Stimulated activated CD8-positive, alpha-beta memory T cell treated with anti-CD3 and anti-CD28 coated beads, Interleukin-15, amount 100 ng/mL, for 4 hours (primary cell): ENCODE measurements around the gene BCR.
A peak's percentile ranks its signal among the peaks of the same experiment; 100 is the strongest.

Experiments
- DNase-seq, 2 donors: peaks; one replicate each; pipeline ENCODE4 v3.0.0-alpha.2; 2020; ENCODE audit warnings: low read depth in 2 of 2

BCR gene

DNA sequence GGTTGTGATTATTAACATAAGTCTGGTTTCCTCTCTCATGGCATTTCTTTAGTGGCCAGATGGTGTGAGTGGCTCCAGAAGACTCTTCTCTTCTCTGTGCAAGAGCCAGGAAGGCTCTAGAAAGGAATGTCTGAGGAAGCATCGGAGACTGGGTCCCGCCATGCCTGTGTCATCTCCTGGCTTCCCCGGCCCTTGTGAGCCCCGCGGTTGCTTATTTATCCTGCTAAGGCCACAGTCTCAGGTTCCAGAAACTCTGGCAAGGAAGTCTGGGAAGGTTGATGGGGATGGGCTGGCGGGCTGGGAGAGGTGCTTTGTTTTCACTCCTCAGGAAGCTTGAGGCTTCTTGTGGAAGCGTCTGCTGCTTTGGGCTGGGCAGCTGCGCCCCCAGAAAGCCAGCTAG lies 18.9 kb downstream of the BCR start:
- DNase-seq, result no peak

GRCh38 chr22:23200898-23201297 lies 20.6 kb downstream of the BCR start:
- DNase-seq, result no peak

DNA sequence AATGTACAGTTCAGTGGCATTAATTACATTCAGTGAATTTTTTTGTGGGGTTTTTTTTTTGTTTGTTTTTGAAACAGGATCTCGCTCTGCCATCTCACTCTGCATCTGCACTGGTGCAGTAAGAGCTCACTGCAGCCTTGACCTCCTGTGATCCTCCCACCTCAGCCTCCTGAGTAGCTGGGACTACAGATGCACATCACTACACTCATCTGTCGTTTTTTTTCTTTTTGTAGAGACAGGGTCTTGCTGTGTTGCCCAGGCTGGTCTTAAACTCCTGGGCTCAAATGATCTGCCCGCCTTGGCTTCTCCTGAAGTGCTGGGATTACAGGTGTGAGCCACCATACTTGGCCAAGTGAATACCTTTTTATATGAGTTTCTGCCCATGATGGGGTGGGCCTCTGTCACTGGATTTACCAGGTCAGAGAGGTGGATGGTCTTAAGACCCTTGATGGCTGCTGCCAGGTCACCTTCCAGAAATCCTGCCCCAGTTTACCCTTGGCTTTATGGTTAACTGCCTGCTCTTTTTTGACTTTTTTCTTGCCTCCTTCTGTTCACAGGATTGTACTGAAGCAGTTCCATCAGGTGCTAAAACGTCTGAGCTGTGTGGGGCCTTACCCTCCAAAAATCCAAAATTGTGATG lies 22.6 kb downstream of the BCR start:
- no peak for DNase-seq

- DNase-seq, result no peak
Measured at GRCh38 chr22:23203452-23204124, 23.3 kb downstream of the BCR start.

GRCh38 chr22:23204125-23204488 lies 23.8 kb downstream of the BCR start:
- no peak for DNase-seq

DNA sequence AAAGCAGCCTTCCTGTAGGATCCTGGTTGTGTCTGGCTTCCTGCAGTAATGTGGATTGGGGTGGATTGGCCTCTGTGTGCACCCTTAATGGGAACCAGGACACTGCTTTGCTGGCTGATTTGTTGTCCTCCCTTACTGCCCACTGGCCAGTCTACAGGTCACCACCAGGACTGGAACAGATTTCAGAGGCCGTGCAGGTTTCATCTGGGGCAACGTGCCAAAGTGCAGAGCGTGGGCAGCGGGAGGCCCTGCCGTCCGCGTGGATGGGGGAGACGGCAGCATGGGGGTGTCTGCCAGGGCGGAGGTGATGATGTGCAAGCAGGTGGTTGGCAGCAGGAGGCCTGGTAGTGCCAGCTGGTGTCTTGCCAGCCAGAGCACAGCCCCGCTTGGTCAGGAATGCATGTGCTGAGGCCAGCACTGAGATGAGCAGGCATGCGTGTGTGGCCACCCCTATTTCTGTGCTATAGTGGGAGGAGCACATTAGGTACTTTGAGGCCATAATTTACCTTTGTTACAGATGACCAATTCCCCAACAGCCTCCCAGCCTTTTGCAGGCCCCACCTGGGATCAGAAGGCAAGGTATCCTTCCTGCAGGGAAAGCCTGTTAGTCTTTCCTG lies 24.3 kb downstream of the BCR start:
- no peak for DNase-seq

- DNase-seq, result no peak
Measured at GRCh38 chr22:23205339-23206049, 25.2 kb downstream of the BCR start.

GRCh38 chr22:23206915-23207314 lies 26.6 kb downstream of the BCR start:
- no peak for DNase-seq

DNA sequence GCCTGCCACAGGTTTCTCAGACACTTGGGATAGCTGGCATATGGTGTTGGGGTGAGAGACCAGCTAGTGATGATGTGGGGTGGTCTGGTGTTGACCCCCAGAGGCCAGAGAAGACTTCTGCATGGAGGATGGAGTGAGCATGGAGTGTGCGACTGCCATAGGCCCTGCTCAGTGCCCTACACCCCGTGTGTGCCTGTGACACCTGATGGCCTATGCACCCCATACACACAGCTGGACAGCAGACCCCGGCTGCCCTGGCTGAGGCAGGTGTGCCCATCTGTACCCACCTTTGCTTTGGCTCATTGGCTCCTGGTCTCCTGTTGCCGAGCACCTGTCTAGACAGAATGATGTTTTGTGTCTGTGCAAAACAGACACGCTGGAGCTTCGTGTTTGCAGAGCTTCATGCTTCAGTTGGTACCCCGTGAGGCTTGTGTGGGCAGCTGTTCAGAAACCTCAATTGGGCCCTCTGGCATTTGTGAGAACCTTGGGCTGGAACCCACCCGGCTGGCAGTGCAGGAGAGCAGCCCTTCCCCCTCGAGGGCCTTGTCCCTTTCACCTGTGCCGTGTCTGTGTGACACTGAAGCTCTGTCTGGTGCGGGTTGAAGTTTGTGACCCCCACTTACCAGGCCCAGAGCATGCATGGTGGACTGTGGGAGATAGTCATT lies 27.6 kb downstream of the BCR start:
- DNase-seq, result no peak

DNA sequence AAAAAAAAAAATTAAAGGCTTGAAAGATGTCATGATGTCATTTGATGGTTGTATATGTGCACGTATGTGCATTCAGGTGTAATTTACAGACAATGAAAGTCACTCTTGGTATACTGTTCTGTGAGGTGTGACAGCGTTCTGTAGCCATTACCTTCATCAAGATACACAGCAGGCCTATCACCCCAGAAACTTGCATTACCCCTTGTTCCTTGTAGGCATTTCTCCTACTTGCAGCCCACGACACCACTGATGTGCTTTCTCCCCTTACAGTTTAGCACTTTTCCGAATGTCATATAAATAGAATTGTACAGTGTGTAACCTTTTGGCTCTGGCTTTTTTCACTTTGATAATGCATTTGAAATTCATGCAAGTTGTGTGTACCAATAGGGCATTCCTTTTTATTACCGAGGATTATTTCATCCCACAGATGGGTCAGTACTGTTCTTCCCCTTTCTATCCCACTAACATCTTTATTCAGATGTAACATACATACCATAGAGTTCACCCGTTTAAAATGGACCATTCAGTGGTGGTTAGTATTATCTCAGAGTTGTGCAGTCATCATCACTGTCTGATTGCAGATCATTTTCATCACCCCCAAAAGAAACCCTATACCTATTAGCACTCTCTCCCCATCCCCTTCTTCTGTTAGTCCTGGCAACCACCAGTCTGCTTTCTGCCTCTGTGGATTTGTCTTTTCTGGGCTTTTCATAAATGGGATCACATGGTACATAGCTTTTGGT lies 30.3 kb downstream of the BCR start:
- no peak for DNase-seq

DNA sequence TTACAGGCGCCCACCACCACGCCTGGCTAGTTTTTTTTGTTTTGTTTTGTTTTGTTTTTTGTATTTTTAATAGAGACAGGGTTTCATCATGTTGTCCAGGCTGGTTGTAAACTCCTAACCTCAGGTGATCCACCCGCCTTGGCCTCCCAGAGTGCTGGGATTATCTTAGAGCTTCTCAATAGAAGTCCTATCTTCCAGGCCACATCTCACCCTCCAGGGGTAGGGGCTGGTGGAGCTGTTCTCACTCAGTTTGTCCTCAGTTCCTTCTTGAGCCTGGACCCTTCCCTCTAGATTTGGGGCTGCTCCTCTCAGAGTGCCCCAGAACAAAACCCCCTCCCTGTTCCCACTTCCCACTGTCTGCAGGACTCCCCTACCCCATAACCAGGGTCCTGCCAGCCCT lies 31.3 kb downstream of the BCR start:
- no peak for DNase-seq

DNA sequence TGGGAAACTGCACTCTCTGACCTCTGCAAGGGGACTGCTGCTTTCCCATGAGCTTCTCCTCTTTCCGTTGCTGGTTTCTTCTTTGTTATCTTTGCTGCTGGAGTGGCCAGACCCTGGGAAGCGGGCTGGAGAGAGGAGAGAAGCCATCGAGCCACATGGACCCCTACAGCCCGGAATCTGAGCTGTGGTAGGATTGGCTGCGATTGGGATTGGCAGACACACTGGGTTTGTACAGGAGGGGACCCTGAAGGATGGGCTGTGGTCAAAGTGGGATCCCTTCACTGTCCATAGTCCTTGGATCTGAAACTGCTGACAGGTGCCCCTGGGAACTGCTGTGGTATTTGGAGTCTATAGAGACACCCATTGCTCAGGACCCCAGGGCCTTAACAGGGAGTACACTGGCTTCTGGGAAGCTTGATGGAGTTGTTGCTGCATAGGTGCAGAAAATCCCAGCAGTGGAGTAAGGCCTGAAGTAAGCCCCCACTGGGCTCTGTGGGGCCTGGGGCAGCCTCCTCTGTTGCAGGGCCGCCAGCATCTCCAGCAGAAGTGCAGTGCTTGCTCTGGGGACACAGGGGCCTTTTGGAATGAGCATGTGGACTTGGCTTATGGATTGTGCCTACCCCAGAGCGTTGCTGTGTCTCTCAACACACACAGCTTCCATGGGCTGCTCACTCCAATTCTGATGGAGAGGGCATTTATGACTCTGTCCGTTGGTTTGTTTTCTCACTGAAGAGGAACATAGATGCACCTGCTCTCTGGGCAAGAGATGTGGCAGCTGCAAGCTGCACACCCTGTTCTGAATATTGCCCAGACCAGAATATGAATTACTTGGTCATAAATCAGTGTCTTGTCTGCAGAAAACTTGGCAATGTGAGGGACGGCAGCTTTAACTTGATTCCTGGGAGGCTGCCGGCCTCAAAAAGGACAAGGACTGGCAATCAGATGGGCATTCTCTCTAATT lies 32.0 kb downstream of the BCR start:
- DNase-seq, result no peak

- DNase-seq, result no peak
Measured at GRCh38 chr22:23213022-23213555, 32.8 kb downstream of the BCR start.

DNA sequence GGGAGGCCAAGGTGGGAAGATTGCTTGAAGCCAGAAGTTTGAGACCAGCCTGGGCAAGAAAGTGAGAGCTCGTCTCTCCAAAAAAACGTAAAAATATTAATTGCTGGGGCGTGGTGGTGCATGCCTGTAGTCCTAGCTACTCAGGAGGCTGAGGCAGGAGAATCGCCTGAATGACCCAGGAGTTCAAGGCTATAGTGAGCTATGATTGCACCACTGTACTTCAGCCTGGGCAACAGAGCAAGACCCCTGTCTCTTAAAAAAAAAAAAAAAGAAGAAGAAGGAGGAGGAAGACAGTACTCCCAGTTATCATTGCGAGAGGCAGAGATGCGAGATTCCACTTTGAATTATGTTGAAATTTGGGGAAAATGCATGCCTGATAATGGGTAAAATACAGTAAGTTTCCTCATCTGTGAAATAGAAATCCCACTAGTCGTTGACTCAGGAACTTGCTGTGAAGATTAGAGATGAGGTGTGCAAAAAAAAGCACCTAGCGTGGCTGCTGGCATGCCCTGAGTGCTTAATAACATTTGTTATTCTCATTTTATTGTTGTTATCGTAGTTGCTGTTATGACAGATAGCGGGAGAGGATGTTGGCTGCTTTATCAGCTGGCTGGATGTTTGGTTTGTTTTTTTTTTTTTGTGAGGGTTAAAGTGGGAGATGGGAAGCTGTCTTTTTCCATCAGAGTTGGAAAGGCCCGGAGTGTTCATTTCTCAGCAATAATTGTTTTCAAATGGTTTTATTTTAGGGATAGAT lies 33.4 kb downstream of the BCR start:
- DNase-seq, result no peak

DNA sequence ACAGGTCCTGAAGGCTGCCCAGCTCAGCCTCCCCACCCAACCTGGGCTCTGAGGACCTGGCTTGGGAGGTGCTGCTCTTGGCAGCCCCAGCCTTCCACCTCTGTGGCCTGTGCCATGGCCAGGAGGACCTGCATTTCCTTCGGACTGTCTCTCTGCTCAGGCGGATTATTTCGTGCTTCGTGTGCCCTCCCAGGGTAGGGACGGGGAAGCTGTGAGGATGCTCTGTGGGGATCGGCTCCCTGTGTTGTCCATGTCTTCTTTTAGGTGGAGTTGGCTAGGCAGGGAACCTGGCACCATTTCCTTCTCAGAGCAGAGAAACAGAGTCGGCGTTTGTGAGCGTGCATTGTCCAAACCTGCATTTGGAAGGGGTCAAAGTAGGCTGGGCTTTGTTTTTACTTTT lies 34.1 kb downstream of the BCR start:
- DNase-seq, result no peak

GRCh38 chr22:23215294-23216241 lies 35.3 kb downstream of the BCR start:
- DNase-seq, result no peak

GRCh38 chr22:23216461-23217170 lies 36.3 kb downstream of the BCR start:
- DNase-seq, result peak; percentile 31
